Lower lobe of right lung (tissue), 2 donors: ENCODE results near the gene PRMT7. TPM values are rescaled to one million over a fixed set of nuclear protein-coding genes. Genes with fewer than 3 reads are reported as not detected.

Experiments used
- ATAC-seq, 2 donors: fragments of 200-7000 bp; cut with Tn5 transposase; one replicate each; pipeline ENCODE4 v1.9.1; 2020 to 2022; ENCODE audit warnings: mild to moderate bottlenecking in 2 of 2, moderate library complexity in 2 of 2
- DNase-seq: peaks from one replicate; pipeline ENCODE4 v3.0.0-alpha.2; 2020
- H3K27ac ChIP-seq: fragments of 200-600 bp; one replicate; pipeline ENCODE4 v1.8.0; 2022
- H3K27me3 ChIP-seq: fragments of 200-600 bp; one replicate; pipeline ENCODE4 v1.8.0; 2022; ENCODE audit warnings: low read depth
- H3K36me3 ChIP-seq: fragments of 200-600 bp; one replicate; pipeline ENCODE4 v1.8.0; 2022; ENCODE audit warnings: mild to moderate bottlenecking
- H3K4me1 ChIP-seq: fragments of 200-600 bp; one replicate; pipeline ENCODE4 v1.8.0; 2022
- H3K4me3 ChIP-seq: fragments of 200-600 bp; one replicate; pipeline ENCODE4 v1.8.0; 2022; ENCODE audit warnings: mild to moderate bottlenecking
- H3K9me3 ChIP-seq: fragments of 200-600 bp; one replicate; pipeline ENCODE4 v1.8.0; 2022
- intact Hi-C: fragments of 100-400 bp; cut with DNase I; formaldehyde crosslinking; loops from one replicate; pipeline ENCODE4 v1.11.0; 2022
- total RNA-seq: library from RNA; stranded (reverse); fragmentation: NEBNext Ultra II Directional; extraction: Animal tissue kit (Norgen Biotek cat#: 25700); gene quantifications from one replicate; pipeline ENCODE4 v1.2.1, GENCODE V29; 2021
- TF ChIP-seq, protein P1 (sequence below): fragments of 200-600 bp; IDR thresholded peaks from one replicate; pipeline ENCODE4 v1.8.0; 2022; ENCODE audit warnings: antibody characterized with exemption, mild to moderate bottlenecking
- donor health status: DM: no; HTN: yes; CAD: no; lungs with severe emphysema.

The PRMT7 gene
- total RNA-seq, 1 donor from 2014 or later = 36.1 TPM

DNA sequence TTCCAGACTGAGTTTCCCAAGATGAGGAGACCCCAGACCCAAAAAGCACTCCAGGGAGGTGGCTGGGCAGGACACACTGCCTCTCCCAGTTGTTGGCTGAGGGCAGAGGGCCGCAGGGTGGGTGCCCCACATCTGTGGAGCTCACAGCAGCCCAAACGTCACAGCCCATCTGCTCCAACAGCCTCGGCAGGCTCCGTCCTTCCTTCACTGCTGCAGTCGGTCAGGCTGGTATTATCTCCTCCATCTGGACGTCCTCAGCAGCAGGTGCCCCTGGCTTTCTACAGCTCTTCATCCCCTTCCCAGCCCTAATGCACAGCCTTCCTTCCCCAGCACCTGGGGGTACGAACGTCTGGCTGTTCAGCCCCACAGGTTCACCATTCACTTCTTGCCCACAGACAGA lies 55.2 kb downstream of the PRMT7 start:
- H3K27ac ChIP-seq = no peak overlapping the region
- DNase-seq (no peak), ATAC-seq (no peak)
- no peaks in the 10 kb centered on the region for H3K9me3 ChIP-seq
- intact Hi-C loops = no loop called here
- peaks cover 32% of the 10 kb centered on the region for H3K4me1 ChIP-seq
- TF ChIP-seq, protein P1, sequence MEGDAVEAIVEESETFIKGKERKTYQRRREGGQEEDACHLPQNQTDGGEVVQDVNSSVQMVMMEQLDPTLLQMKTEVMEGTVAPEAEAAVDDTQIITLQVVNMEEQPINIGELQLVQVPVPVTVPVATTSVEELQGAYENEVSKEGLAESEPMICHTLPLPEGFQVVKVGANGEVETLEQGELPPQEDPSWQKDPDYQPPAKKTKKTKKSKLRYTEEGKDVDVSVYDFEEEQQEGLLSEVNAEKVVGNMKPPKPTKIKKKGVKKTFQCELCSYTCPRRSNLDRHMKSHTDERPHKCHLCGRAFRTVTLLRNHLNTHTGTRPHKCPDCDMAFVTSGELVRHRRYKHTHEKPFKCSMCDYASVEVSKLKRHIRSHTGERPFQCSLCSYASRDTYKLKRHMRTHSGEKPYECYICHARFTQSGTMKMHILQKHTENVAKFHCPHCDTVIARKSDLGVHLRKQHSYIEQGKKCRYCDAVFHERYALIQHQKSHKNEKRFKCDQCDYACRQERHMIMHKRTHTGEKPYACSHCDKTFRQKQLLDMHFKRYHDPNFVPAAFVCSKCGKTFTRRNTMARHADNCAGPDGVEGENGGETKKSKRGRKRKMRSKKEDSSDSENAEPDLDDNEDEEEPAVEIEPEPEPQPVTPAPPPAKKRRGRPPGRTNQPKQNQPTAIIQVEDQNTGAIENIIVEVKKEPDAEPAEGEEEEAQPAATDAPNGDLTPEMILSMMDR = no peak
- no peak overlapping the region for H3K4me3 ChIP-seq
- no peaks in the 10 kb centered on the region for H3K27me3 ChIP-seq
- no peaks in the 10 kb centered on the region for H3K36me3 ChIP-seq

DNA sequence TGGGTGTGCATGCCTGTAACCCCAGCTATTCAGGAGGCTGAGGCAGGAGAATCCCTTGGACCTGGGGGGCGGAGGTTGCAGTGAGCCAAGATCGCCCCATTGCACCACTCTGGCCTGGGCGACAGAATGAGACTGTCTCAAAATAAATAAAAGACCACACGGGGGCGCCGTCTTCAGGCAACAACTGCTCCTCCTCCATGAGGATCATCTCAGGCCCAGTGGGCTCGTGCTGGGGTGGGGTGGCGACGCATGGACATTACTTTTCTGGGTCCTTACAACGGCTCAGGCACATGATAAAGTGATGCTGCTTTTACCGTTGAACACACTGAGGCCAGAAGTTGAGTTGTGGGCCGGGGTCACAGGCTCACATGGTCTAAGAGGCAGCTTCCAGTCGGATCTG lies 56.2 kb downstream of the PRMT7 start:
- Histone ChIP-seq H3K27me3 (no peaks in the 10 kb centered on the region), H3K9me3 (no peaks in the 10 kb centered on the region)

DNA sequence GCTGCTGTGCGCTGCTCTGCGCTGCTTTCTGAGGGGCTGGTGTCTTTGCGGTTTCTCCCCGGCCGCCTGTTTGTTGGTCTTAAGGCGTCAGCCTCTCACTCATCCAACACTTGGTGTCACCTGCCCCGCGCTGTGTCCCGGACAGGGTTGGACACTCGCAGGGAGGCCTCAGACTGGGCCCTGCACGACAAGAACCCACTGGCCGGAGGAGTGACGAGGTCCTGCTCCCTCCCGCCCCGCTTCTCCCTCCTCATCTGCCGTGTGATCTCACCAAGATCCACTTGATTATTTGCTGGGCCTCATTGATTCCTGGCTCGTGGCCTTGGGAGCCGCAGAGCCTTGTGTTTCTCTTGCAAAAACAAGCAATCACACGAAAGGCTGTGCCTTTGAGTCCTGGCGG lies 56.6 kb downstream of the PRMT7 start:
- H3K4me1 ChIP-seq = peaks cover 32% of the 10 kb centered on the region
- intact Hi-C loops = no loop called here
- no peaks in the 10 kb centered on the region for H3K36me3 ChIP-seq
- TF ChIP-seq, protein P1 = no peak
- no peak for ATAC-seq
- no peak for DNase-seq
- no peak overlapping the region for H3K27ac ChIP-seq
- H3K9me3 ChIP-seq = no peaks in the 10 kb centered on the region
- no peak overlapping the region for H3K4me3 ChIP-seq
- no peaks in the 10 kb centered on the region for H3K27me3 ChIP-seq

More for the DNA sequence above, 56.2 kb downstream of the PRMT7 start:
- intact Hi-C loops = no loop called here
- ATAC-seq (no peak), DNase-seq (no peak)
- H3K36me3 ChIP-seq = no peaks in the 10 kb centered on the region
- H3K4me3 ChIP-seq = no peak overlapping the region
- TF ChIP-seq, protein P1 = peak; percentile 43
- H3K27ac ChIP-seq = no peak overlapping the region
- H3K4me1 ChIP-seq = peaks cover 32% of the 10 kb centered on the region

DNA sequence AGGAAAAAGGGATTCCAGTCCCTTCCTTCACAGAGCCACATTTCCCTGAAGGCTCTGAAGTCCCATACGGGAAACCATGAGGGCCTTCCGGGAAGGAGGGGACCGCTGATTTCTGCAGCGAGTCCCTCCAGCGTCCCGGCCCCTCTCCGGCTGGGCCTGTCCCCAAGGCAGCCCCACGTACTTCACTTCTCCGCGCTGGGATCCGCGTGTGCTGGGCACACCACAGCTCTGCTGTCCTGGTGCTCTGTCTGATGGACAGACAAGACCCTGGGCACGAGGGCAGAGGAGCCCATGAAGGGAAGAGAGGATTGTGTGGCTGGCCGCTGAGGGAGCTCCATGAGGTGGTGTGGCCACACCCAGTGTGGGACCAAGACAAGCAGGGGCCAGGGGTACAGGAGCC lies 57.1 kb downstream of the PRMT7 start:
- H3K36me3 ChIP-seq = no peaks in the 10 kb centered on the region
- no peaks in the 10 kb centered on the region for H3K9me3 ChIP-seq
- no peak for ATAC-seq
- TF ChIP-seq, protein P1 = no peak
- peaks cover 32% of the 10 kb centered on the region for H3K4me1 ChIP-seq
- no peak overlapping the region for H3K4me3 ChIP-seq
- H3K27ac ChIP-seq = no peak overlapping the region
- DNase-seq = no peak
- intact Hi-C loops = no loop called here
- no peaks in the 10 kb centered on the region for H3K27me3 ChIP-seq

DNA sequence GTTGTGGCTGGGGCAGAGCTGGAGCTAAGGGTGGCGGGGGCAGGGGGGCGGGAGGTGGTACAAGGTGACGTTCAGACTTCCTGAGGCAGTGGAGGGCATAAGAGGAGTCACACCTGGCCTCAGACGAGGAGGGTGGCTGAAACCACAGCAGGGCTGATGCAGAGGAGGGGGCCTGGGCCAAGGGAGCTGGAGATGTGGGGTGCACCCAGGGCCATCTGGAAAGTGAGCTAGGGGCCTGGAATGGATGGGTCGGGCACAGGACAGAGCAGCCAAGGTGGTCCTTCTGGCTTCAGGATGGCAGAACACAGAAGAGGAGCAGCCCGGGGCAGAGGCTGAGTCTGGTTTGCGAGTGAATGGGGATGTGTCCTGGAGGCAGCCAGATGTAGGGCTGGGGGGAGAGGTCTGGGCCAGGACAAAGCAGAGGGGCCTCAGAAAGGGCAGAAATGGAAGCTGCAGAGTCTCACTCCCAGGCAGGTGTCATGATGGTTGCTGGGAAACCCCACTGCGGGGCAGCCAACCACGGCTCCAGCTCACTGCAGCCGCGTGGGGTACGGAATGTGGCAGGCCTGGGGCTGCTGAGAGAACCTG lies 57.6 kb downstream of the PRMT7 start:
- ATAC-seq (no peak), DNase-seq (no peak)
- Histone ChIP-seq H3K36me3 (no peaks in the 10 kb centered on the region), H3K4me1 (peaks cover 28% of the 10 kb centered on the region), H3K27me3 (no peaks in the 10 kb centered on the region), H3K4me3 (no peak overlapping the region), H3K27ac (no peak overlapping the region), H3K9me3 (no peaks in the 10 kb centered on the region)
- TF ChIP-seq, protein P1 = no peak
- intact Hi-C loops = no loop called here

DNA sequence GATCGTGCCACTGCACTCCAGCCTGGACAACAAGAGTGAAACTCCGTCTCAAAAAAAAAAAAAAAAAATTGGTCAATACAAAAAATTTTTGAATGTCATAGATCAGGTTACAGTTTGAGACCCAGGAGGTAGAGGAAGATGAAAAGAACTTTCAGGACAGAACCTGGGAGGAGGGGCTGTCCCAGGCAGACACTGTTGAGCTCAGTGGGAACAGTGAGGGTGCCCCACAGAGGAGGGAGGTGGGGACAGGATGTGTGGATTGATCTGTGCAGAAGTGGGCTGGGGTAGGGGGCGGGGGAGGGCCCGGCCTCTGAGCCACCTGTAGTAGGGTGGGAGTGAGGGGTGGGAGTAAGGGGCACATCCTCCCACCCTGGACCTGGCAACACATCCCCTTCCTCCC lies 58.3 kb downstream of the PRMT7 start:
- no peaks in the 10 kb centered on the region for H3K27me3 ChIP-seq
- peaks cover 20% of the 10 kb centered on the region for H3K4me1 ChIP-seq
- DNase-seq (peak; percentile 21), ATAC-seq (no peak)
- H3K9me3 ChIP-seq = no peaks in the 10 kb centered on the region
- no peak overlapping the region for H3K27ac ChIP-seq
- H3K36me3 ChIP-seq = no peaks in the 10 kb centered on the region
- H3K4me3 ChIP-seq = no peak overlapping the region
- TF ChIP-seq, protein P1 = no peak
- intact Hi-C loops = no loop called here
